GM19463 (cell line): ENCODE results near the gene WNK1.
"Not testable (repeated sequence)": the region's sequence is repeated elsewhere in the genome, so short reads cannot be mapped to it uniquely, and the experiment has no call there.

Experiments used
- ATAC-seq: cut with Tn5 transposase; IDR thresholded peaks from one replicate; pipeline ENCODE4 v1.9.1; 2021; ENCODE audit warnings: mild to moderate bottlenecking, moderate library complexity; ENCODE audit not compliant: unreplicated experiment

The WNK1 gene

DNA sequence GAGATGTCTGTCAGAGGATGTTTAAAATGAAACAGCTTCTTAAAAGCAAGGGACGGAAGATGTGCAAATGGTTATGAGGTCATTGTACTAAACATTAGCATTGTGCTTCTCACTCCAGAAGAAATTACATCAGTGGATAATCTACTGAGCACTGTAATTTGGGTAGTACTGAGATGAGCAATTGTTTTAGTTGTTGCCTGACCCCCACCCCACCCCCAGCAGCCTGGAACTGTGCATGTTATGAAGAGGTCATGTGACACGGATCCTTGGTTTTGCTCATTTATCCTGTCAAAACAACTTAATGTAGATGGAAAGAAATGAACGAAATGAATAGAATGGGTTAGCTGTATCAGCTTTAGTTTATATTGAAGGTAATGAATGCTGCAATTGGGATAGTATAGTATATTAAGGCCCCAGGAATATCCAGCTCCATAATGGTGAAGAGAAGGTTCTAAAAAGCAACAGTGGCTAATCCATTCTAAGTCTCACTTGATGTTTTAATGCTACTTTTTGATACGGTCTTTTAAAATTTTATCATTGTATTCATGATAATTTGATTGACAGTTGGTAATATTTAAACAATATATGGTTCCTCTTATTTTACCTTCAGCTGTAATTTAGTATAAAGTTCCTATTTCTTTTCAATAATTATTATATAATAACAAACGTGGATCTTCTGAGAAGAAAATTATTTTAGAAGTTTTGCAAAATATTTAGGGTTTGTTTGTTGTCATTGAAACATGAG lies 58.5 kb downstream of the WNK1 start:
- ATAC-seq = peak; percentile 63

DNA sequence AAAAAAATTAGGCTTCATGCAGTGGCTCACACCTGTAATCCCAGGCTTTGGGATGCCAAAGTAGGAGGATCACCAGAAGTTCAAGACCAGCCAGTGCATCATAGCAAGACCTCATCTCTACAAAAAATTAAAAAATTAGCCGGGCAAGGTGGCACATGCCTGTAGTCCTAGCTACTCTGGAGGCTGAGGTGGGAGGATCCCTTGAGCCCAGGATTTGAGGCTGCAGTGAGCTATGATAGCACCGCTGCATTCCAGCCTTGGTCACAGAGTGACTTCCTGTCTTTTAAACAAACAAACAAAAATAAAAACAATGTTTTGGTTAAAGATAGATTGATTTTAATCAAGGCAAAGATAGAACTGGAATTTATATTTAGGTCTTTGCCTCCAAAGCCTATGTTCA lies 60.6 kb downstream of the WNK1 start:
- no peak for ATAC-seq

- ATAC-seq = not testable (repeated sequence)
Observed at GRCh38 chr12:817456-817855, 65.1 kb downstream of the WNK1 start.

DNA sequence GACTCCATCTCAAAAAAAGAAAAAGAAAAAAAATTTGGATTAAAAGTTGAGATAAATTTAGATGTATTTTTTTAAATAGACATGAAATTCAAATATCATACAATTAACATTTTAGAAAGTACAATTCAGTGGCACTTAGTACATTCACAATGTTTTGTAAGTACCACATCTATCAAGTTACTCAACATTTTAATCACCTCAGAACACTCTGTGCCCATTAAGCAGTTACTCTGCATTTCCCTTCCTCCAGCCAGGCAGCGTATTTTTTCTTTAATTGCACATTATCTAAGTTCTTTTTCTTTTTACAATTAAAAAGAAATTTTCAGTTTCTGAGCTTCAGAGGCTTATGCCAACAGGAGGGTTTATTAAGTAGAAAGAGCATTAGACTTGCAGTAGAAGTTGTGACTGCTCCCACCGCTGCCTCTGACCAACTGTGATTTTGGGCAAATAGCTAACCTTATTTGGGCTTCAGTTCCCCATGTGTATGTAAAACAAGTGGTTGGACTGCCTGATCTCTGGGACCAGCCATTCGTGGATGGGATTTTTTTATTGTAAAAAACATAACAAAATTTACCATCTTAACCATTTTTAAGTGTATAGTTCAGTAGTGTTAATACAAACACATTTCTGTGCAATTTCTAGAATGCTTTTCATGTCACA lies 65.7 kb downstream of the WNK1 start:
- ATAC-seq = no peak

GRCh38 chr12:818733-819132 lies 66.4 kb downstream of the WNK1 start:
- no peak for ATAC-seq

DNA sequence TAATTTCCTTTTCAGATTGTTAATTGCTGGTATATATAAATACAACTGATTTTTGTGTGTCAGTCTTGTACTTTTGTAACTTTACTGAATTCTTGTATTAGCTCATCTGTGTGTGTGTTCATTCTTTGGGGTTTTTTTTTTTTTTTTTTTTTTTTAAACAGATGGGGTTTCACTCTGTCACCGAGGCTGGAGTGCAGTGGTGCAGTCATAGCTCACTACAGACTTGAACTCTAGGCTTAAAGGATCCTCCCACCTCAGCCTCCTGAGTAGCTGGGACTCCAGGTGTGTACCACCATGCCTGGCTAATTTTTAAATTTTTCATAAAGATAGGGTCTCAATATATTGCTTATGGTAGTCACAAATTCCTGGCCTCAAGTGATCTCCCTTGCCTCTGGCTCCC lies 68.0 kb downstream of the WNK1 start:
- no peak for ATAC-seq

DNA sequence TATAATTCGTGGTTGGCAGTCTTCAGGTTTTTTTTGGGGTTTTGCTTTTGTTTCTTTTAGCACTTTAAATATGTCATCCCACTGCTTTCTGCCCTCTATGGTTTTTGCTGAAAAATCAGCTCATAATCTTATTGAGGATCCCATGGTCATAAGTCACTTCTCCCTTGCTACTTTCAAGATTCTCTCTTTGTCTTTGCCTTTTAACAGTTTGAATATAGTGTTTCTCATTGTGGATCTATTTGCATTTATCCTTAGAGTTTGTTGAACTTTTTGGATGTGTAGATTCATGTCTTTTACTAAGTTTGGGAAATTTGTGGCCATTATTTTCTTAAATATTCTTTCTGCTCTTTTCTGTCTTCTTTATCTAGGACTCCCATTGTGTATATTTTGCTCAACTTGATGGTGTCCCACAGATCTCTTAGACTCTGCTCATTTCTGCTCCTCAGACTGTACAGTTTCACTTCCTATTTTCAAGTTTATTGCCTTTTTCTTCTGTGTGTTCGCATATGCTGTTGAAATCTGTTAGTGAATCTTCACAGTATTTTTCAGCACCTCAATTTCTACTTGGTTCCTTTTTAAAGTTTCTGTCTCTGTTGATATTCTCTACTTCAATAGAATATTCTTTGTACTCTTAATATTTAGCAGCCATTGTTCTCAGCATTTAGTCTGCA lies 70.8 kb downstream of the WNK1 start:
- peak; percentile 74 for ATAC-seq

GRCh38 chr12:826331-826730 lies 74.0 kb downstream of the WNK1 start:
- no peak for ATAC-seq

- ATAC-seq = no peak
Observed at GRCh38 chr12:828726-829395, 76.5 kb downstream of the WNK1 start.

DNA sequence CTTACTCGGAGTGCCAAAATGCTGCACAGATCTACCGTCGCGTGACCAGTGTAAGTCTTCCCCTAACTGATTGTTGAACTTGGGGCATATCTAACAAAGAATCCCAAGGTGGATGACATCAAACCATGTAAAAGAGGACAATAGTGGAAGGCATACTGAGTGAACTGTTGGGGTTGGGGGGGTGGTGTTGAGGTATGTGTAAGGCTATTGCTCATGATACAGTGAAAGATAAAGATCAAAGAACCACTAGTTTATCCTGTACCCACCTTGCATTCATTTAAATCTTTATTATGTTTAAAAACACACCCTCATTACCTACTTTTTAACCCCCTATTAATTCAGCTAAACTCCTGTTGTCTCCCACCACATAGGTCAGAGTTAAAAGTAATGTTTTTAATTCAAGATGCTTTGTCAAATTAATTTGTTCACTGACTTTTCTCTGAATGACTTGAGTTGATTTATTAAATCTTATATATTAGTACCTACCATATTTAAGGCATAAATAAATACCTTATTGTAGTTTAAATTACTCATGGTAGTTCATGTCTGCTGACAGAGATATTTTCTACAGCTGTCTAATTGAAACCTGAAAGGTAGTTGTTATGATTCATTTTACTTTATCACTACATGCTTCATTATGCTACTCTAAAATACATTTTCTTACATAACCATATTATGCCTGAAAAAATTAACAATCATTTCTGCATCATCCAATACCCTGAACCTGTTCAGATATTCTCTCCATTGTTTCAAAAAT lies 77.9 kb downstream of the WNK1 start:
- ATAC-seq = no peak

DNA sequence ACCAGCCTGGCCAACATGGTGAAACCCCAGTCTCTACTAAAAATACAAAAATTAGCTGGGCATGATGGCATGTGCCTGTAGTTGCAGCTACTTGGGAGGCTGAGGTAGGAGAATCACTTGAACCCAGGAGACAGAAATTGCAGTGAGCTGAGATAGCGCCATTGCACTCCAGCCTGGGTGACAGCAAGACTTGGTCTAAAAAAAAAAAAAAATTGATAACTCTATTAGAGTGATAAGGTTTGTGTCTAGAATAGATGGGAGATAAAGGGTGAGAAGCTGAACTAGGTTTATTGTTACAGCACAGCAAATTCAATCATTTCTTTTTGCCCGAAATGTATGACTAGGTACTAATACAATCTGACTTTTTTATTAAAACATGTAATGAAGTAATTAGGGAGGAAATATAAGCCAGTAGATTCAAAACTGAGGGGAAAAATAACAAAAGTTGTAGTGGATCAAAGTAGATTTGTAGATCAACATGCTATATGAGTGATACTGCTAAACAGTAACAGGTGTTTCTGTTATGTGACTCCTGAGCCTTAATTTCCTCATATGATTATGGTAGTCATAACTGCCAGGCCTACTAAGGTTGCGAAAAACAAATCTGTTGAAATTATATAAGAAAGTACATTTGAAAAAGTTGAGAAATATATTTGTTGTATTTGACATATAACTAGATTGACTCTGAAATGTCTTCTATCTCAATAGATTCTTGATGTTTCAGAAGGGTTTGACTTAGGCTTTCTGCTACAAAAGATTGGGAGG lies 83.6 kb downstream of the WNK1 start:
- no peak for ATAC-seq

DNA sequence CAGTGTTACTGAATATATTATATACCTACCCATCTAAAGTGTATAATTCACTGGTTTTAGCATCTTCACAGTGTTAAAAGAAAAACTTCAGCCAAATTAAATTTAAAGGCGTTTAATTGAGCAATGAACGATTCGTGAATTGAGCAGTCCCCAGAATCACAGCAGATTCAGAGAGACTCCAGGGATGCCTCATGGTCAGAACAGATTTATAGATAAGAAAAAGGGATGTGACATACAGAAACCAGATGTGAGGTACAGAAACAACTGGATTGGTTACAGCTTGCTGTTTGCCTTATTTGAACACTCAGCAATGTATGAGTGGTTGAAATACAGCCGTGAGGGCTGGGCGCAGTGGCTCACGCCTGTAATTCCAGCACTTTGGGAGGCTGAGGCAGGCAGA lies 84.6 kb downstream of the WNK1 start:
- no peak for ATAC-seq

- ATAC-seq = no peak
Observed at GRCh38 chr12:837548-837947, 85.2 kb downstream of the WNK1 start.

DNA sequence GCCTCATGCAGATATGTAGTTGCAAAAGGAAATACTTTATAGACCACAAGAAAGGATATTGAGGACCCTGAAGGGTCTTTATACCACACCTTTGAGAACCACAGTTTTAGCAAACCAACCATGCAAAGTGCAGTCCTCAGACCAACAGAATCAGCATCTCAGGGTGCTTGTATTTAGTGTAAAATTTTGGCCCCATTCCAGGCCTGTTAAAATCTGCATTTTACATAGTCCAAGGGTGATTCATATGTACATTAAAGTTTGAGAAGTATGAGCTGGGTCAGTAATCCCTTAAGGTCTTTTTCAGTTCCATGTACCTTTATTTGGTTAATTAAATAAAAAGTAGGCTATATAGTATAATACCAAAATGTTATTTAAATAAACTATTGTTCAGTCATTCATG lies 91.2 kb downstream of the WNK1 start:
- ATAC-seq = no peak

DNA sequence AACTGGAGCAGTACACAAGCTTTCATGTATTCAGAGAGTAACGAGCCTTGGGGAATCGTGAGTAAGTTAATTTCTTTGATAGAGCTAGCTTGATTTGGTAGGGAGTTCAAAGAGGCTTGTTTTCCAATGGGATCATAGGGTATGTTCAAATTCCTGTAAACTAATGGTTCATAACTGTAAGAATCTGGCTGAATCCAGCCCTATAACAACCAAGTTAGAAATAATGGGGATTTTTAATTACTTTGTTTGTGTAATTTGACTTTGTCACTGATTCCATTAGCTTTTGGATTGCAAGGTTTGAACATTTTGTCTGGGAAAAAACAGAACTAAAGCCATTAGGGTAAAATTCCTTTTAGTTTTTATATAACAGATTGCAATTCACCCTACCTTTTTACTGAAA lies 94.0 kb downstream of the WNK1 start:
- ATAC-seq = no peak

- ATAC-seq = no peak
Observed at GRCh38 chr12:848173-848865, 95.9 kb downstream of the WNK1 start.

GRCh38 chr12:848882-849527 lies 96.6 kb downstream of the WNK1 start:
- no peak for ATAC-seq

- ATAC-seq = not testable (repeated sequence)
Observed at GRCh38 chr12:849733-850437, 97.5 kb downstream of the WNK1 start.
